Non-pigmented ciliary epithelial cell (primary cell): ENCODE measurements around the gene ITPK1.

Experiments
- DNase-seq: peaks from one replicate; pipeline ENCODE4 v3.0.0-alpha.2; 2010; ENCODE audit warnings: low read depth

ITPK1 gene

DNA sequence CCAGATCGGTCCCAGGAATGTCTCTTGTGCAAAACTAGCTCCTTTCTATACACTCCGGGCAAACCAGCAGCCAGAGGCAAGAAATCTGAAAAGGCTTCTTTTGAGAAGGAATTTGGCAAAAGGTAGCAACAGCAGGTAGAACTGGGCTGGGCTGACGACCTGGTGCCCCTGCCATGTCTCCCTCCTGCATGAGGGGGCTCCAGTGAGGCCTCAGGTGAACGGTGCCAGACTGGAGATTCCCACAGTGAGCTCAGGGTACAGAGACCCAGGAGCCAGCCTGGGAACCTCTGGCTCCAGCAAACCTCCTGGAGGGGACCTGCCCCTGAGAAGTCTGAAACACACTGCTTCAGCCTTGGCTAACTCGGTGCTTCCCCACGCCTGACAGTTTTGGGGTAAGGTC, 10.8 kb downstream of the ITPK1 start:
- no peak for DNase-seq

DNA sequence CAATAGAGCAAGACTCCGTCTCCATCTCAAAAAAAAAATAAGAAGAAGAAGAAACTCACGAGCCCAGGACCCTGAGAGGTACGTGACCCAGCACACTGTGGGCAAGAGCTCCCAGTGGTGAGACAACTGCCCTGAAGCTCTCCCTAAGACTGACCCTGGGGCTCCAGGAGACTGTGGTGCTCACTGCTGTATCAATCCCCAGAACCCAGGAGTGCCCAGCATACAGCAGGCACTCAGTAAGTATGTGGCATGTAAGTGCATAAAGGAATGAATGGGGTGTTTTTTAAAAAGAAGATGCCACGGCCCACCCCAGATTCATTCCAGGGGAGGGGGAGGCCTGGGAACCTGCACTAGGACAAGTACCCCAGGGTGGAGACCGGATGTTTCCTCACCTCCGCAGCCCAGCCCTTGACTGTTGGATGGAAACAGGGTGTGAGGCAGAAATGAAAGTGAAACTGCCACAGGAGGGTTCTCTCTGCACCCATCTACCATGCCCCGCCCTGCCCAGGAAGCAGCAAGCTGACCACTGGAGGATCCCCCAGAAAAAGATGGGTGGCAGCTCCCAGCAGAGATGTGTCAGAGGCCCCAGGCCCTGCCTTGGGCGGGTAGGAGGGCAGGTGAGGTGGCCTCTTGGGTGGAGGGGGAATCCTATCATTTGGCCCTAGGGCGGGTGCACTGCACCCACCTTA, 12.2 kb downstream of the ITPK1 start:
- DNase-seq, result no peak

DNA sequence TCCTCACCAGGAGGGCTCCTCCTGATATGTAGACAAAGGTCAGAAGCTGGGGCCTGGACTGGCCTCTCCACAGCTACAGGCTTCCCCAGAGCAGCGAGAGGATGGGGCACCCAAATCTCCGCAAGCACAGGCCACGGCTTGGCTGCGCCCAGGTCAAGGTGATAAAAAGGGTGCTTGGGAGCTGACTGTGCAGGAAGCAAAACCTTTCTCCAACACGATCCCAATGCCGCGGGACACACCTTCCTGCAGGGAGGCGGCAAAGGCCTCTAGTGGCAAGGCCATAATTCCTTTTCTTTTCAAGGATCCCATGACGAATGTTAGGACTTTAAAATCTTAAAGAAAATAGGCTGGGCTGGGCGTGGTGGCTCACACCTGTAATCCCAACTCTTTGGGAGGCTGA, 13.6 kb downstream of the ITPK1 start:
- DNase-seq, result no peak

DNA sequence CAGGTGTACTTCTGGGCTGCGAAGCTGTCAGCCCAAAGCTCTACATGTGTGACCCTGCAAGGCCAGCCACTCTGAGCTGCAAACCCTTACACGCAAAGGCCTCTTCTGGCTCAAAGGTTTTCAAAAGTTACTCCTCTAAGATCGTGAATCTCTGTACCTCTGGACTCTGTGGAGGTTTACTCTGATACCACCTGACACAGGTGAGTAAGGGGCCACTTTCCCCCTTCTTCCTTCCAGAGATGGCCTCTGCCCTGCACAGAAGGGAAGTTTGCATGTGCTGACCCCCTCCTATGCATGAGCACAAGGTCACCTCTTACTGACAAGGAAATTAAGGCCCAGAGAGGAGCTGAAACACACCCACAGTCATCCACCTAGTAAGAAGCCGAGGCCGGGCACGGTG, 14.5 kb downstream of the ITPK1 start:
- no peak for DNase-seq

DNA sequence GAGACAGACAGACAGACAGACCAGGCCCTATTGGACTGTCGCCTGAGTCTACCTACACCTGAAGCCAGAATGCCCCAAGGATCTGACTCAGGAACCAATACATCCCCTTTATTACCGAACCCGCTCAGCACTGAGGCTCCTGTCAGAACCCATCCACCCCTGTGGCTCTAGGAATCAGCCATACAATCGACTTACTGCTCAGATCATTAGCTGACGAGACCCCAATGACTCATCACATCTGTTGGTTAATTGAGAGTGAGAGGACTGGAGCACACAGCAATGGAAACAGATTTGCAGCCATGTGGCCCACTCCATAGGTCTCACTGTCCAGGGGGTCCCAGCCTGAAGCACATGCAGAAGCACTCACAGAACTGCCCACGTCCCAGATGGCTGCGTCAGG, 15.2 kb downstream of the ITPK1 start:
- DNase-seq, result no peak

DNA sequence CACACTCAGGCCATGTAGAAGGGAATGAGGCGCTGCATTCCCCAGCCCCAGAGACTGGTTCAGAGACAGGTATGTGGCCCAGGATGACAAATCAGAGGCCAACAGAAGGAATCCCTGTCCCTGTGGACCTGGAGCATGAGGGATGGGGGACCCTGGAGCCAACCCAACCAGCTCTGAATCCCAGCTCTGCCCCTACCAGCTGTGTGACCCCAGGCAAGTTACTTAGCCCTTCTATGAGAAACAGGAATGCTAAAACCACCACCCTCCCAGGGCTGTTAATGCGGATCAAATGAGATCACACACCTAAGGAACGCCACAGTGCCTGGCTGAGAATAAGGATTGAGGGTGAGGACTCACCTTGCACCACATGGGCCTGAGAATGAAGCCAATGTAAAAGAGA, 15.6 kb downstream of the ITPK1 start:
- no peak for DNase-seq

DNA sequence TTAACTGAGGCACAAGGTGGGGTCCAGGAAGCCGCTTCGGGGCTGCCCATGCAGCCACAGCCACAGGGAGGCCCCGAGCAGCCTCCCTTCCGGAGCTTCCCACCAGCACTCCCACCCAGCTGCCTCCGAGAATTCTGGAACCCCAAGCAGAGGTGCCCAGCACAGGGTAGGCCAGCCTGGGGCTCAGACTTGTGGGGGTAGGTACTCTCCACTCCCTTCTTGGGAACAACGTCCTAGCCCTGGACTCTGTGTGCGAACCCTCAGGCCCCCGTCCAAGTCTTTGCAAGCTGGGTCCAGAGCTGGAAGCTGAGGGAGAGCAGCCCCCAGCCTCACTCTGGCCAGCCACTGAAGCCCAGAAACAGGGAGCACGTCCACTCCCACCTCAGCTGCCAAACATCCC, 16.1 kb downstream of the ITPK1 start:
- DNase-seq, result no peak

DNA sequence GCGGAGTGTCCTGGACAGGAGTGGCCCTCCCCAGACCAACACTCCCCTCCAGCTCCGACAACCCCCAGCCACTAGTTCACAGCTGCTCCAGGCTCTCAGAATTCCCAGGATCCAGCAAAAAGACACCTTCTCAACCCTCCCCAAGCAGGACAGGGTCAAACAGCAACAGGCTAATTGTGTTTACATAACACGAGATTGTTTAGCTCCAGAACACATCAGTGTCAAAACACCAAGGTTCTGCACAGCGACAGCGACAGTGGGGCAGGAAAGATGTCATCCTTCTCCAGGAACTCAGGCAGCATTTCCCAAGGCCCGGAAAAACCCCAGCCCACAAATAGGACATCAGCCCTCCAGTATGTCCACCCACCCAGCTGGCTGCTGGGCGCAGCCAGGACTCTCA, 16.5 kb downstream of the ITPK1 start:
- DNase-seq, result no peak

DNA sequence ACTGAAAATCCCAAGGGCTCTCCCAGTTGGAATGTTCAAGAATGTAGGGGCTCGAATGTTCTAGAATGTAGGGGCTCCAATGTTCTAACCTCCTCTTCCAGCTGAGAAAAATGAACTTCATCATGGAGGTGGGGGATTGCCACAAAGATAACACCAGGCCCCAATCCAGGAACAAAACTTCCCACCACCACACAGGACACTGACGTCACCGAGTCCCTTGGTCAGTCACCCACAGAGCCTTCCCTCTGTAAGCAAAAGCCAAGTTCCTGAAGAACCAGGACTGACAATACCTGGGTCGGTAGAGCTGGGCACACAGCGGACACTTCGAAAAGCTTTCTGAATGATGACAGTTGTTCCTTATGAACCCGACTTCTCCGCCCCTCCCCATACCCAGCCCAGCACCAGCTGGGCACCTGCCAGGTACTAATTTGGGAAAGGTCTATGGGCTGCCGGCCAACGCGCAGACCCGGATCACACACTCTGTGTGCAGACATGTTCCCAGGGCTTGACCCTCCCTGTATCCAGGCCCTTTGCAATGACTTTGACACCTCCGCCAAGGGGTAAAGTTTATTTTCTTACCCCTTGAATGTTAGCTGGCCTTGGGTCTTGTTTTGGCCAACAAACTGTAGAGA, 18.9 kb downstream of the ITPK1 start:
- DNase-seq, result no peak

DNA sequence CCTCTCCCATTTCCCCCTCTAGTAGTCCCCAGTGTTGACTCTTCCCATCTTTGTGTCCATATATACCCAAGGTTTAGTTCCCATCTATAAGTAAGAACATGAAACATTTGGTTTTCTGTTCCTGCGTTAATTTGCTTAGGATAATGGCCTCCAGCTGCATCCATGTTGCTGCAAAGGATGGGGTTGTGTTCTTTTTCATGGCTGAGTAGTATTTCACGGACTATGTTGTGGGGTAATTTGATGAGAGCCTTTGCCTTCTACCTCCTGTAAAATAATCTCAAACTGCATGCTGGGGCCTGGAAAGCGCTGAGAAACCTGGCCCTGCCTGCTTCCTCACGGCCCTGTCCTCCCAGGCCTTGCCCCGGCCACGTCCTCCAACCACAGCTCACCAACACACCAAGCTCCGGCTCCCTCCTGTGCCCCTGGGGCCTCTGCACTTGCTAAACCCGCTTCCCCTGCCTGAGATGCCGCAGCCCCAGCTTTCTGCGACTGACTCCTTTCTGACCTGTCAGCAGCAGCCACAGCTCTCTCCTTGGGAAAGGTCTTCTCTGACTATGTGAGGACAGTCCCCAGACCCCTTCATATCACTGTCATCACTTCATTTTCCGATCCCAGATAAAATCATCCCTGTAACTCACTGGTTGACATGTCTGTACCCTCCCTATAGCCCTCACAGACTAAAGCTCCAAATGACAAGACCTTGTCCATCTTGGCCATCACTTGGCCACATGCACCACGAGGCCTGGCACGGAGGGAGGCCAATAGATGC, 19.8 kb downstream of the ITPK1 start:
- DNase-seq, result no peak

DNA sequence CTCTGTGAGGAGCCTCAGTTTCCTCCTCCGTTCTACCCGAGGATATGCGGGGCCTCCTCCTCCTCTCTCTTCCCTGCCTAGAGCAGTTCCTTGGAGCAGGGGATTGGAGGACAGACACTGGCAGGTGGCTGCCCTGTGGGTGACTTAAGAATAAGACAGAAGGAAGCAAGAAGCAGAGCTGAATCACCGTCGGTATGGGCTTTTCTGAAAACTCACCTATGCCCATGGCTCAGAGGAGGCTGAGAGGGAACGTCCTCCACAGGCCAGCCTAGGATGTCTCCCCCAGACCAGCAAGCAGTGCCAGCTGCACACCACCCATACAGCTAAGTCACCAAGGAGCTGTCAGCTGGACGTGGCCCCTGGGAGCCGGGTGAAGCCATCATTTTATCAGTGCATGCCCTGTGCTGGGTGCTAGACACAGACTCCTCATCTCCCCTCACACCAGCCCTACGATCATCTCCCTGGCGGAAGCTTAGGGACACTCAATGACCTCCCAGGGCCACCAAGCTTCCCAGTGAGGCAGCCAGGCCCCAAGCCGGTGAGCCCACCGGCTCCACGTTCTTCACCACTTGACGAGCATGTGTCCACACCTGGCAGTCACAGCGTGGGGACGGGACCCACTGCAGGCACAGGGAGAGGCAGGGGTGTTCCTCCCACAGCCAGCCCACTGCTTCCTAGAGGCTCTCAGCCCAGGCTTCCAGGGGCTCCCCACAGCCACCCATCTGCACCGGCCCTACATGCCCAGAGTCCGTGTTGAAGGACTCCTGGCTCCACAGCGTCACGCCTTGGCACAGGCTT, 21.4 kb downstream of the ITPK1 start:
- DNase-seq, result no peak

DNA sequence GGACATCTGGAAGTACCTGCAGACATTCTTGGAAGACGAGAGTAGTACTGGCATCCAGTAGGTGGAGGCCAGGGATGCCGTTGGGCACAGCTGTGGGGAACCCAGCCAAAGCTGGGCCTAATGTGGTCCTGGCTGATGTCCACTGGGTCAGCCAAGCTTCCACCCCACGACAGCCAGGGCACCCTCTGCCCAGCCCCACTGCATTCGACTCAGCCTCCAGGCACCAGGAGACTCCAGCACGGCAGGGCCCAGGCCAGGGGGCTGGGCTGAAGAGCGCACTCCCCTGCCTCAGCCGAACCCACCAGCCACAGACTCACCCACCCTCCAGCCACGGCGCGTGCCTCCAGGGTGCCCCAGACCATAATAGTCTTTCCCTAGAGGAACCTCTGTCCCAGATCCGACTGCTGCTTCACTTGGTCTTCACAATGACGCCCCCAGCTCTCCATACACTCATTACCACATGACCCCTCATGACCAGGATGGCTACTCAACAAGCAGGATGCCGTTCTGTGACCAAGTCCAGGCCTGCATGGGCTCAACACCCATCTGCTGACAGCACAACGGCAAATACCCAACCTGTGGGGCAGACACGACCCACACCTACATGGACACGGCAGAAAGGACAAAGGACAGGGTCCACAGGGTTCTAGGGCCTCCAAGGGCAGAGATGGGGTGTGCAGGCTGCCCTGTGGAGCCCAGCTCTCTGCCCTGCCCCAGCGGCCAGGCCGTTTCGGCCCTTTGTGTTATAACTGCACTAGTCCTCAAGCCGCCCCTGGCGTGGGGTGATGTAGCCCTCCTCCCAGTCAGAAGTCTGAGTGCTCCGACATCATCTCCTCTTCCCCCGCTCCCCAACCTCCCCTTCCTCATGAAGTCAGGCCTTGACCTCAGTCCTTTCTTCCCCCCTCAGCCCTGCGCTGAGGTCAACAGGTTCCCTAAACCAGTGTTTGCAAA, 22.8 kb downstream of the ITPK1 start:
- DNase-seq, result no peak

DNA sequence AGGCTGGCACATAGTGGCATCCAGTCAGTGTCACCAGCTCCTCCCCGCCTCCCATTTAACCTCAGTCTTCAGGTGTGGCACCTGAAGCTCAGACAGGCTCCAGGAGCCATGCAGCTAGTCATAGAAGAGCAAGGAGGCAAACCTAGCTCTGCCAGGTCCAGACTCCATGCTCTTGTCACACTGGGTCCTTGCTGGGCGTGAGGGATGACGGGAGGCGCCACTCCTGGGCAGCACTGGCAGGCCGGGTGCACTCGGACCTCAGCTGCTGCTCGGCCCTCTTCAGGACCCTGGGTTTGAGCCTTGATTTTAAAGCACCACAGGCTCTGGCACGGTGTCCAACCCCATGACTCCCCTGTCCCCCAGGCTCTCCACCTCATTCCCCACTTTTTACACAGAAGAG, 24.1 kb downstream of the ITPK1 start:
- DNase-seq, result no peak

DNA sequence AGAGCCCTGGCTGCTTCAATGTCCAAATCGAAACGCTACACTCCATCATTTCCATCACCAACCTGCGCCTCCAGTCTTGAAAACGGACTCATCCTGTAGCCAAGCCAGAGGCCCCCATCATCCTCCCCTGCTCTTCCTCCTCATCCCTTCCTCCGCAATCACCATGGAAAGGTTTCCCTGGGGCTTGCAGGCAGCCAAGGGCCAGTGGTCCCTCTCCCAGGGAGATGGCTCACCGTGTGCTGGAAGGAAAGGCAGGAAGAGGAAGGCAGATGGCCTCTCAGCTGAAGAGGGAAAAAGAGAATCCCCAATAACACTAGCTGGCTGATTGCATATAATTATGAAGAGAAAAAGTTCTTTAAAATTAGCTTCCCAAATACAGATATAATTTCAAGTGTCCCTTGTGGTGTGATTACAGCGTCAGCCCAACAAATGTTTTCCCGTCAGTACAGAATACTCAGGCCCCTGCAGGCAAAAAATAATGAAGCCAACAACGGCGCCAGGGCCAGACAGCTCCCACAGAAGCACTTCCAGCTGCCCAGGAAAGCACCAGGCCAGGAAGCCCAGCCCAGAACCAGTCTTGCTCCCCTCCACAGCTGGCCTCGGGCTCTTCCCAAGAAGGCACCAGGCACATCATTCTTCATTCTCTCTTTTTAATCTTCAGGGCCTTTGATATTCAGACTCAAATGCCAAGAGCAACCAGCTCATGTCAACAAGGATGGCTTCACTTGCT, 24.7 kb downstream of the ITPK1 start:
- DNase-seq, result no peak

DNA sequence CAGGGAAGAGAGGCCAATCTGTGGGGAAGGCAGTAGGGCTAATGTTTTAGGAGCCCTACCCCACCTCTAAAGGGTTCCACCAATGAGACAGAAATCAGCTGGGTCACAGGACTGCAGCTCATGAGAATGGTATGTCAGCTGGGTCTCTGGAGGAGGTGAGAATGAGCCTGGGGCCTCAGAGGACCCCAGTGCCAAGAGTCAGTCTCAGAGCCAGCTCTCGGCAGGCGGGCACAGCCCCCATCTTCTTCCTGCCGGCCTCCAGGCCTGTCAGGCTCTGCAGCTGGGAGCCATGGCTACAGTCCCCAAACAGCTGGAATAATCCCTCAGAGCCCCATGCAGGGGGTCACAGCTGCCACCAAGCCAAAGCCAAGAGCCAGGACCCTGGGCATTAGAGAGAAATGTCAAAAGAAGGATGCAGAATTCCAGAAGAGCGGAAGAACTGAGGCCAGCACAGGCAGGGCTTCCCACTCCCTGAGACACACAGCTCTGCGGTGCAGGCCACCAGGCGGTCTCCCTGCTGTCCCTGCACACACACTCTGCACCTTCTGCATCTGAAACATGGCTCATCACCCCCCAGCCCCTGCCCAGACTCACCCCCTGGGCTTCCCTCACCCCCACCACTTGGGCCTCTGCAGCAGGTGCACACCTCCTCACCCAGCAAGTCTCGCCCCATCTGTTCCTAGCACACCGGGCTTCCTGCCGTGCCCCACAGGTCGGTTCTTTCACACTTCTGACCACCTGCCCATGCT, 26.0 kb downstream of the ITPK1 start:
- DNase-seq, result no peak

DNA sequence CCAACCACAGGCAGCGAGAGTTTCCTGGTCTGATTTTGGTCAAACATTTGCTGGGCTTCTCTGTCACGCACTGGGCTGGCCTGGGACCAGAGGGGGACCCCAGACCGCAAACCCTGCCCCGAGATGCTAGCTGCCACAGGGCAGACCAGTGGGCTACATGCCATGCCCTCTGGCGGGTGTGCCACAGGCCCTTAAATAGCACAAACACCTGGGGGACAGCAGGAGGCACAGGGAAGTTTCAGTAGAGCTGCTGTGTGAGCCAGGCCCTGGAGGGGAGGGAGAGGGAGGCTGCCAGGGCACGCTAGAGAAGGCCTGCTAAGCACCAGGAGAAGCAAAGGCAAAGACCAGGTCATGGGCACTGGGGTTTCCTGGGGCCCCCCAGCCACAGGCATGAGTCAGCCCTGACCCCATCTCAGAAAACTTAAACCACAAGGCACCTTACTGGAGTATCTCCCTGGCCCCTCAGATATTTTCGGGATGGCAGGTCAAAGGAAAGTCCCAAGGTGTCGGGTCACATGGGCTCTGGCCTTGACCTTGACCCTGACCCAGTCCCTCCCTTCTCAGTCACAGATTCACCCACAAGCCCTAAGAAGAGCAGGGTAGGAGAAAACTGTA, 29.2 kb downstream of the ITPK1 start:
- no peak for DNase-seq

DNA sequence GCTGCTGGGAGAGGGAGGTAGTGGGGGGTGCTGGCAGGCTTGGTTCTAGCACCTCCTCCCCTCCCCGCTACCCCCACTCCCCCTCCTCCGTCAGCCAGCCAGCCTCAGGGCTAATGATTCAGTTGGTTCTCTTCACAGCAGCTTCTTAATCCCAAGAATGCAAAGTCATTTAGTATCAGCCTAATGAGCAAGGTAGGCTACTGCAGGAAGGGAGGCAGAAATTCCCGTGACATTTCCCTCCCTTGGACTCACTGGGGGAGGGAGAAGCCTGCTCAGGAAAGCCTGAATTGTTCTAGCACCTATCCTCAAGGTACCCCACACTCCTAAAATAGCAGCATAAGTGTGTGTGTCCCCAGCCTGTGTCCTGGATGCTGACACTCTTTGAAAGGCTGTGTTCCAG, 29.8 kb downstream of the ITPK1 start:
- no peak for DNase-seq

DNA sequence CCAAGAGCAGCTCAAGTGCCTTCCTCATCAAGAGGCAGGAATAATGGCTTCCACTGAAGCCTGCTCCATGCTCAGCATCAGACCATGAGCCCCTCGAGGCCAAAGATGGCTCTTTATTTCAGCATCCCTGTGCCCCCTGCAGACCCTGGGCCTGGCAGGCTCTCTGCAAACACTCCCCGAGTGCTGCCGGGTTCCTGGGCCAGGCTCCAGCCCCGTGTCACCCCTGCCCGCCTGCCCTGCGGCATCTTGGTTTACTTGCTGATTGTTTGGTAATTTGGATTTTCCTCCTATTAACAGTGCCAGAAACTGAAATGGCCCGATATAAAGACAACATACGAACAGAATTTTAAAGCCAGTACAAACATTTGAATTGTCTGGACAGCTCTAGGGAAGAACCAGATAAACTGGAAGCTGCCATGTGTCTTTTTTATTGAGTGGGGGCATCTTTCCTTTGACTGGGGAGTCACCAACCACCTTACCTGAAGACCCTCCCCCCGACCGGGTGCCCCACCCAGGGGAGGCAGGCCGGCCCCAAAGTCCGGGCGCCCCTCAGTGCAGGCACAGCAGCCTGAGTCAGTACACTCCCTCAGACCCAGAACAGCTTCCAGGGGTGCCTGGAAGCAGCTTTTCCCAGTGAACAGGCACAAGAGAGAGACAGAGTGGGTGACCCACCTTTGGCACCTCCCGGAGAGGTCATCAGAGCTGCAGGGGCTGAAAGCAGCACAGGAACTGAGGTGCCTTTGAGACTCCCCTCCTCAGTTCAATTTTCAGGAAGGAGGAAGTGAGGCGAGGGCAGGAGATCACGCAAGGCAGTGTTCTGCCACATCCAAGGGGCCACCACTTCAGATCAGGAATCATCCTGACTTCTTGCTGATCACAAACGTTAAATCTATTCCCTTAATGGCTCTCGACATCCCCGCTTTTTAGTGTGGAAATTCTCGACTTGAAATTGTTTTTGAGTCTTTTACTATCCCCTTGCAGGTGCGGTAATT, 30.6 kb downstream of the ITPK1 start:
- DNase-seq, result no peak
